ENCODE data around the gene CCDC38.

The CCDC38 gene

DNA sequence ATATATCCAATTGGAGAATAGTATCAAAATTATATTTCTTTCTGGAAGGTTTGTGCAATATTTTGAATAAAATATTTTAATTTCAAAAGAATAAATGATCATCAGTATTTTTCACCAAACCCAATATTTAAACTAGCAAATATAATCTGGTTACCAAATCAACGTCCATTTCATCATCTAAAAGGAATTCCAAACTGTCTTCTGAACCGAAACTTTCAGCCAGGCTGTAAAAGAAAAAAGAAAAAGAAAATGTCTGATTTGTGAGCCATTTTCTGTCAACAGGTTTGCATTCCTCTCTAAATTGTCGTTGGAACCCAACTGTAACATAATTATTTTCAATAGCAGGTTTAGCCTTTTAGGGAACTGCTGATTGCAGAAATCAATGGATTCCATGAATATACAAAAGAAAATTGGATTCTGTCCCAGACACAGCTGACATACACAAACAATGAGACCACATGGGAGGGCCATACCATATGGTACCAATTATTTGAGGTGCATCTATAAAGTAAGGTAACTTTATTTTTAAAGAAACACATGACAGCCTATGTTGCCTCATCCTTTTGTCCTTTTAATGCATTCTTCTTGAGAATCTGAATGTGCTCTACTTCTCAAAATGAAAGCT lies 61.0 kb downstream of the CCDC38 start:
- Histone ChIP-seq H3K79me2 (ENCODE audit: insufficient read depth, low read length) (no peaks in the 10 kb centered on the region), H3K36me3 (ENCODE audit: low read length) (no peaks in the 10 kb centered on the region), H2AFZ (ENCODE audit: low read depth, low read length, severe bottlenecking) (no peak overlapping the region), H3K4me2 (ENCODE audit: low read depth, low read length, poor library complexity, severe bottlenecking) (no peak overlapping the region), H3K27me3 (ENCODE audit: low read length) (no peaks in the 10 kb centered on the region), H3K9ac (ENCODE audit: low read length) (no peak overlapping the region), H4K20me1 (ENCODE audit: low read depth, low read length) (no peaks in the 10 kb centered on the region), H3K4me3 (ENCODE audit: insufficient read depth, low read length, poor library complexity, severe bottlenecking) (no peak overlapping the region), H3K9me2 (replicated peaks; ENCODE audit: insufficient read depth, low read length) (no peaks in the 10 kb centered on the region), H3K27ac (ENCODE audit: low read depth, low read length) (no peak overlapping the region), H3F3A (ENCODE audit: insufficient read depth) (no peaks in the 10 kb centered on the region), H3K9me3 (ENCODE audit: insufficient read depth, low read length) (no peaks in the 10 kb centered on the region)
- TF ChIP-seq EZH2phosphoT487 (conservative IDR thresholded peaks at IDR 0.05; ENCODE audit: low read length): no peak
- TF ChIP-seq, protein P1, sequence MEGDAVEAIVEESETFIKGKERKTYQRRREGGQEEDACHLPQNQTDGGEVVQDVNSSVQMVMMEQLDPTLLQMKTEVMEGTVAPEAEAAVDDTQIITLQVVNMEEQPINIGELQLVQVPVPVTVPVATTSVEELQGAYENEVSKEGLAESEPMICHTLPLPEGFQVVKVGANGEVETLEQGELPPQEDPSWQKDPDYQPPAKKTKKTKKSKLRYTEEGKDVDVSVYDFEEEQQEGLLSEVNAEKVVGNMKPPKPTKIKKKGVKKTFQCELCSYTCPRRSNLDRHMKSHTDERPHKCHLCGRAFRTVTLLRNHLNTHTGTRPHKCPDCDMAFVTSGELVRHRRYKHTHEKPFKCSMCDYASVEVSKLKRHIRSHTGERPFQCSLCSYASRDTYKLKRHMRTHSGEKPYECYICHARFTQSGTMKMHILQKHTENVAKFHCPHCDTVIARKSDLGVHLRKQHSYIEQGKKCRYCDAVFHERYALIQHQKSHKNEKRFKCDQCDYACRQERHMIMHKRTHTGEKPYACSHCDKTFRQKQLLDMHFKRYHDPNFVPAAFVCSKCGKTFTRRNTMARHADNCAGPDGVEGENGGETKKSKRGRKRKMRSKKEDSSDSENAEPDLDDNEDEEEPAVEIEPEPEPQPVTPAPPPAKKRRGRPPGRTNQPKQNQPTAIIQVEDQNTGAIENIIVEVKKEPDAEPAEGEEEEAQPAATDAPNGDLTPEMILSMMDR (IDR thresholded peaks at IDR 0.05; ENCODE audit: insufficient read depth, low read length, poor library complexity, severe bottlenecking): no peak

DNA sequence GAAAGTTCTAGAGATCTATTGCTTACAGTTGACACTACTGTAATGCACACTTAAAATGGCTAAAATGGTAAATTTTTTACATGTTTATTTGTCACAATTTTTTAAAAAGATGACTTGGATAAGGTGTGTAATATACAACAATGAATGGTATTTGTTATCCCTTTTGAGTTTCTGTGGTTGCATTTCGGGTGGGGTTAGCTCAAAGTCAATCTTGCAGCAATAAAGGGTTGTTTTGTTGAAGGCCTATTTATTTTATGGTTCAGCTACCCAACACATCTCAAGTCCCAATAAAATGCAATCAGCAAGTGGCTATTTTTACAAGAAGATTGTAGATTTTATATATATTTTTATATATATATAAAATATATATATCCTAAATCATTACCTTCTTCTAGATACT lies 61.5 kb downstream of the CCDC38 start:
- TF ChIP-seq, protein P1 (IDR thresholded peaks at IDR 0.05; ENCODE audit: insufficient read depth, low read length, poor library complexity, severe bottlenecking): no peak
- TF ChIP-seq EZH2phosphoT487 (conservative IDR thresholded peaks at IDR 0.05; ENCODE audit: low read length): no peak
- H3K27ac ChIP-seq (ENCODE audit: low read depth, low read length): no peak overlapping the region
- no peak overlapping the region for H3K4me2 ChIP-seq (ENCODE audit: low read depth, low read length, poor library complexity, severe bottlenecking)
- no peaks in the 10 kb centered on the region for H3K36me3 ChIP-seq (ENCODE audit: low read length)
- H3K27me3 ChIP-seq (ENCODE audit: low read length): no peaks in the 10 kb centered on the region
- no peaks in the 10 kb centered on the region for H3K9me3 ChIP-seq (ENCODE audit: insufficient read depth, low read length)
- no peaks in the 10 kb centered on the region for H3K79me2 ChIP-seq (ENCODE audit: insufficient read depth, low read length)
- H2AFZ ChIP-seq (ENCODE audit: low read depth, low read length, severe bottlenecking): no peak overlapping the region
- no peaks in the 10 kb centered on the region for H3F3A ChIP-seq (ENCODE audit: insufficient read depth)
- no peak overlapping the region for H3K9ac ChIP-seq (ENCODE audit: low read length)
- H3K9me2 ChIP-seq (replicated peaks; ENCODE audit: insufficient read depth, low read length): no peaks in the 10 kb centered on the region
- no peak overlapping the region for H3K4me3 ChIP-seq (ENCODE audit: insufficient read depth, low read length, poor library complexity, severe bottlenecking)
- H4K20me1 ChIP-seq (ENCODE audit: low read depth, low read length): no peaks in the 10 kb centered on the region

DNA sequence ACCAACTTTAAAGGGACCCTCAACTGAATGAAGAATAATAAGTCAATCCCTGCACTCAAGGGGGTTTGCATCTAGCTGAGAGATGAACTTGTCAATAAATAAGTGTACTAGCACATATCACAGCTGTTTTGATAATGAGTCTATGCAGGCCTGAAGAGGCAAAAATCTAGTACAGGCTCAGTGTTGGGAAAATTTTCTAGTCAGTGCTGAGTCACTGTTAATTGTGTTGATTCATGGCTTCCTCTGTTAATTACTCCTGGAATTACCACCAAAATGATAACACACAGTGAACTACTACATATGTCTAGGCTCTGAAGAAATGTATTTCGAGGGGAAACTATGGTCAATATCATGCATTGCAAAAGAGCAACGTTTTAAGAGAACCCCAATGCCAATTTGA lies 64.8 kb downstream of the CCDC38 start:
- no peak overlapping the region for H3K4me2 ChIP-seq (ENCODE audit: low read depth, low read length, poor library complexity, severe bottlenecking)
- no peaks in the 10 kb centered on the region for H3F3A ChIP-seq (ENCODE audit: insufficient read depth)
- H3K27ac ChIP-seq (ENCODE audit: low read depth, low read length): no peak overlapping the region
- H3K4me3 ChIP-seq (ENCODE audit: insufficient read depth, low read length, poor library complexity, severe bottlenecking): no peak overlapping the region
- no peaks in the 10 kb centered on the region for H3K36me3 ChIP-seq (ENCODE audit: low read length)
- no peaks in the 10 kb centered on the region for H4K20me1 ChIP-seq (ENCODE audit: low read depth, low read length)
- H3K9me2 ChIP-seq (replicated peaks; ENCODE audit: insufficient read depth, low read length): no peaks in the 10 kb centered on the region
- no peak overlapping the region for H2AFZ ChIP-seq (ENCODE audit: low read depth, low read length, severe bottlenecking)
- TF ChIP-seq, protein P1 (IDR thresholded peaks at IDR 0.05; ENCODE audit: insufficient read depth, low read length, poor library complexity, severe bottlenecking): no peak
- no peak for TF ChIP-seq EZH2phosphoT487 (conservative IDR thresholded peaks at IDR 0.05; ENCODE audit: low read length)
- H3K9ac ChIP-seq (ENCODE audit: low read length): no peak overlapping the region
- H3K9me3 ChIP-seq (ENCODE audit: insufficient read depth, low read length): no peaks in the 10 kb centered on the region
- no peaks in the 10 kb centered on the region for H3K79me2 ChIP-seq (ENCODE audit: insufficient read depth, low read length)
- no peaks in the 10 kb centered on the region for H3K27me3 ChIP-seq (ENCODE audit: low read length)
